Measurements from ENCODE around the gene PPFIBP1.
"Not testable (repeated sequence)": the region's sequence is repeated elsewhere in the genome, so short reads cannot be mapped to it uniquely, and the experiment has no call there.

Gene PPFIBP1

DNA sequence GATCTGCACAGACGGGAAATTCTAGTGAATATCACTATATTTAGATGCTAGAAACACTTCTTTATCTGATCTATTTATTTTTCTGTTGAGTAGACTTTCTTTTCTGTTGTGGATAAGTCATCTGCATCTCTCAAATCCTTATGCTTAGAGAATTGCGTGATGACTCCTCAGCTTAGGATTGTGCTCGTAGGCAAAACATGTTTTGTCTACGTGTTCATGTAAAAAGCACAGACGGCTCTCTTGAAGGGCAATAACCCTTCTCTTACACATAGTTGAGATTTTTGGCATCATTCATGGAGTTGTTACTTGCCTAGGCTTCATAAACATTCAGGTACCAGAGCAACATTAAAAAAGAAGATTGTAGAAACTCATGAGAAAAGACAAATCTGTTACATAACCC is 18.6 kb downstream of the PPFIBP1 start:
- no peak for DNase-seq (ENCODE audit: low spot score)

DNA sequence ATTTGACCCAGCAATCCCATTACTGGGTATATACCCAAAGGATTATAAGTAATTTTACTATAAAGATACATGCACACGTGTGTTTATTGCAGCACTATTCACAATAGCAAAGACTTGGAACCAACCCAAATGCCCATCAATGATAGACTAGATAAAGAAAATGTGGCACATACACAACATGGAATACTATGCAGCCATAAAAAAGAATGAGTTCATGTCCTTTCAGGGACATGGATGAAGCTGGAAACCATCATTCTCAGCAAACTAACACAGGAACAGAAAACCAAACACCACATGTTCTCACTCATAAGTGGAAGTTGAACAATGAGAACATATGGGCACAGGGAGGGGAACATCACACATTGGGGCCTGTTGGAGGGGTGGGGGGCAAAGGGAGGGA is 20.9 kb downstream of the PPFIBP1 start:
- DNase-seq (ENCODE audit: low spot score) = not testable (repeated sequence)

DNA sequence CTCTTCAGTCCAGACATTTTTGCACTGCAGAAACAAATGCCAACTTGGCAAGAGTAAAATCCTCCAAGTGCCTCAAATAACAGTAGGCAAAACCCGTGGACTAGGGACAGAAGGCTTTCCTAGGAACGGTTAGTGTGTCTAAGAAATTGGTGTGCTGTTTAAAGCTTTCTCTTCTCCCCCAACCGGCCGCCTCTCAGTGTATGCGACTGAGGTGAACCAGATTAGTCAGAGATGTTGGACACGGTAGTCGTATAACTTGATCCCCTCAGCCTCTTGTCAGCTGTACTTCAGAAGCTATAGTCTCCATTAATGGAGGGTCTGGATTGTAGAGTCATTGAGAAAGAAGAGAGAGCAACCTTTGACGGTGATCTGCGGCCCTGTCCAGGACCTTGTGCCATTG is 21.7 kb downstream of the PPFIBP1 start:
- DNase-seq (ENCODE audit: low spot score) = no peak

DNA sequence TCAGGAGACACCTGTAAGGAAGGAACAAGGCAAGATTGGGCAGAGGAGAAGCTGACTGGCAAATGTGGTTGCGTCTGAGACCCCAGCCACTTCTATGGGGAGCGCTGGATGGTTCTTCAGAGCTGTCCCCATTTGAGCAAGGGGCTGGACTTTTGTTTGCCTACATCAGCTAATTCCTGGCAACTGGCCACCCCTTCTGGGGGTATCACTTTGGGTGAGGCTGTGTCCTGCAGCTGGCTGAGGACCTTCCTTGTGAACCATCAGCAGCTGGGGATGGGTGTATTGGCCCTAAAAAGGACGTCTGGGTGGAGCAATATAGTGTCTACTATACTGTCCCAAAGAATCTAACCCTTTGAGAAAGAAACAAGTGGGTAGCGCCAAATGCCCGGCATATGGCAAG is 23.6 kb downstream of the PPFIBP1 start:
- no peak for DNase-seq (ENCODE audit: low spot score)

DNA sequence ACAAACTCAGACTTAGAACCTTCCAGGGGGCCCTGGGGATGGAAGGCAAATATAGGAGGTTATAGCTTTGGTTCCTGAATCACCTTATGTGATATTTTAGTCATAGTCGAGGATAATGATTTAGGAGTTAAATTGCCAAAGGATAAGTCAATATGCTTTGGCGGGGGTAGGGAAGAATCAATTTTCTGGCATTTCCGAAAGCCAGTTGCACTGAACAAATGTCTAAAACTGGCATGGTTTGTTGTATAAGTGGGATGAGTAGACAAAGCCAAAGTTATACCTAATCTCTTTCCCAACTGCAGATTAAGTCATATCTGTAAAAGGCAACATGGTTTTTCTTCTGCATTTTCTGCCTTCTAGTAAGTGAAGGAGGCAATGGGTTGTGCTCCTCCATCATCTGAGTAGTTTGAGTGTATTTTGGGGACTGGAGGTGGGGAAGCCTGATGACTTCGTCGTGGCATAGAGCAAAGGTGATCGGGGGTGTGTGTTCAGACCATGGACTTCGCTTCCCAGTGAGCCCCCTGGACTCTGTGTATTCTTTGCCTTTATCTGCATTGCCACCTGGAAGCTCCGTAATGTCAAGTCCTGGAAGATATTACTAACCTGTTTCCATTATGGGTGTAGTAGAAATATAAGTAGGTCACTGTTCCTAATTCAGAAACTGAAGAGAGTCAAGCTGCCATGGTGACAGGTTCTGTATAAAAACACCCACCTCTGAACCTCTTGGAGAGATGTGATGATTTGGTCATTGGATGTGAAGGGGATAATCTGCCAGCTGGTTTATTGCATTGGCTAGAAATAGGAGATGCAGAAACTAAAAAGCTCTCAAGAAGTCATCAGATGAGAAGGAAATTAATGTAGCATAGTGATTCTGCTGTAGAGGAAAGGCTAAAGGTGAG is 24.5 kb downstream of the PPFIBP1 start:
- no peak for DNase-seq (ENCODE audit: low spot score)

DNA sequence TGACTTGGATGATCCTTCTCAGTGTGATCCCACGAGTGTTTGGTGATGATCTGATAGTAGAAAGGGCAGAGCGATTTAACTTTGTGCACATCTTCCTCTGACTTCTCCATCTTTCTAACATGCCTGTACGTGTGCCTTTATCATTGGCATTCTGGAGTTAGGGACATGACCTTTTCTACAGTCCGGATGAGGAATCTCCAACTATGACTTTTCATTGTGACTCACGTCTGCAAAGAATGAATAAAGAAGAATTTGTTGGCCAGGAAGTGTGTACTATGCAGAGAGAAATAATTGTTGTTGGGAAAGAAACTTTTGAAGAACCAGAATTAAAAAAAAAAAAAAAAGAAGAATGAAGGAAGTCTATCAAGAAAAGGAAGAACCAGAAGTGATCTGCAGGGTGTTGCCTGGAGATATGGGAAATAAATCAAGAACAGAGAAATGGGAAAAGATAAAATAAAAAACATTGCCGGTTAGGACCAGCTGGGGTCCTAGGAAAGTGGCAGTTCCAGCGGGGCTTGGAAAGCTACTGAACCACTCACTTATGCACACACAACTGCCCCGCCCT is 25.3 kb downstream of the PPFIBP1 start:
- peak; percentile 84 for DNase-seq (ENCODE audit: low spot score)

DNA sequence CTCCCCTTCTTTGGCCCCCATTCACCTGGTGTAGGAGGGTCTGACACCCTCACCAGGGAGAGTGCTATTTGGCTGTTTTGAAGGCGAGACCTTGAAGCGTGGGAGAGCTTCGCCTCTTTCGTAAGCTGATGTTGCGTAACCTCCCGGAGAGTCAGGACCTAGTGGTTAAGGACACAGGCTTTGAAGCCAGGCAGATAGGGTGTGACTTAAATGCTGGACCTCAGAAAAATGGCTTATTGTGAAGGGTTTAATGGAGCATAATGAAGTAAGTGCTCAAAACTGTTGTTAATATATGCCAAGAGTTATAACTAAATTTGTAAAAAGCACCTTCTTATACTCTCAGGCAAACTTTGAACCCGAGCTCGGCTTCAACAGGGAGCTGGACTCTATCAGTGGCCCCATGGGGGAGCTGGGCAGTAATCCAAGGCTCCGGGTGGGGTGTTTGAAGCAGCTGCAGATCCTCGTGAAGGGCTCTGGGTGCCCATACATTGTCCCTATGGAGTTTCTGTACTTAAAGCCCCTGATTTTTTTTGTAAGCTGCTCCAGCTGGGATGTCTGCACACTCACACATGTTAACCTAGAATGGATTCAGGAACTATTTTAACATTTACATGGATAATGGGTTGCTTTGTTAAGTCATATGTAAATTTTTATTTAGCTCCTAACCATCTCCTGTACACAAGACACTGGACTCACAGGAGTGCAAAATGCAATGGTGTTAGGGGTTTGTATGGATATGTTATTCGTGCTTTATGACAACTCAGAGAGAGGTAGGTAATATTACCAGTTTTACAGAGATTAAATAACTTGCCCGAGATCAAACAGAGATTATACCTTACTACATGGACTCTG is 26.0 kb downstream of the PPFIBP1 start:
- peak; percentile 60 for DNase-seq (ENCODE audit: low spot score)

DNA sequence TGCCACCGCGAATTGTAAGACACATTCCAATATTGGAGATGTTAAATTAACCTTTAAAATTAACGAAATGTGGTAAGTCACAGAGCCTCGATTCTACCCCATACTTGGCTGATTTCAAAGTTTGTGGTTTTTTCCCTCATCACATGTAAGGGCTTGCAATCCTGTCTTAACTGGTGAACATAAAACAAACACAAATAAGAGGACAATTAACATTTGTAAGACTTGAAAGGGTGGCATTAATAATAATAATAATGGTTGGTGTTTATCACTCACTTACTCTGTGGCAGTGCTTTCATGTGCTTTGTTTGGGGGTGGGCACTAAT is 26.6 kb downstream of the PPFIBP1 start:
- no peak for DNase-seq (ENCODE audit: low spot score)

DNA sequence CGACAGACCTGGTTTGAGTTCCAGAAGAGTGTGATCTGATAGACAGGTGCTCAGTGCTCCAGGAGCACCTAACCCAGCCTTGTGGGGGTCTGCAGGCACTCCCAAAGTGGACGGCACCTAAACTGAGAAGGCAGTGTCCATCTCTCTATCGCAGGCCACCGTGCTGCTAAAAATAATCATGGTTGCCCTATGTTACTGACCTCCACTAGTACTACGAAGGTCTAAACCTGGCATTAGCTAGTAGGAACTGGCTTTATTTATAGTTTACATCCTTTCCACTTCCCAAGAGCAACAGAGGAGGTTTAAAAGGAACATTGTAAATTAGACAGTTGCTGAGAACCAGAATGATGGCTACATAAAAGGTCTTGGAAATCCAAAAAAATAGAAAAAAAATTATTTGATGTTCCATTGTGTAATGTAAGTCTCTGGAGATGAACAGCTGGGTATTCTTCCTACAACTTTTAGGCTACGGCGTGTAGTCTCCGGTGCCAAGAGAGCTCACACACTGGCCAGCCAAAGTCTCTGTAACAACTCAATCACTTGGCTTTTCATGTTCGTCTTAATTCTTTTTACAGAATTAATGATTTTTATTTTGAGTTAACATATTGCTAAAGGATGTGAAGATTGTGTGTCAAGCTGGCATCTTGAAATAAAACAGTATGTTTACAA is 27.3 kb downstream of the PPFIBP1 start:
- DNase-seq (ENCODE audit: low spot score) = no peak

DNA sequence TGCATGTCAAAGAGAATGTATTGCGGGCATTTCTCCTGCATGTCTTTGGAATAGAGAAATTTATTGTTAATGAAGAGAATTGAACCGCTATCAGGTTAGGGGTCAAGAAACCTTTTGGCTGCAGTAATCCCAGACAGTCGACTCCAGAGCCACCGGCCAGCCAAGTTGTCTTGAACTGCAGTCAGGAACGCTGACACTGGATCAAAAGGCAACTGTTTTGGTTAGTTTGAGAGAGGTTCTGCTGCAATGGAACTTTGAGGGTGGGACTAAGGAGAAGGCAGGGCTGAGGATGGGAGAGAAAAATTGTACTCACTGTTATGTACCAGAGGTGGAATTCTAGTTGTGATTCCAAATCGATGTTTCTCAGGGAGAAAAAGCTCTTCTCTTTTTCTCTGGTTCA is 28.2 kb downstream of the PPFIBP1 start:
- no peak for DNase-seq (ENCODE audit: low spot score)

DNA sequence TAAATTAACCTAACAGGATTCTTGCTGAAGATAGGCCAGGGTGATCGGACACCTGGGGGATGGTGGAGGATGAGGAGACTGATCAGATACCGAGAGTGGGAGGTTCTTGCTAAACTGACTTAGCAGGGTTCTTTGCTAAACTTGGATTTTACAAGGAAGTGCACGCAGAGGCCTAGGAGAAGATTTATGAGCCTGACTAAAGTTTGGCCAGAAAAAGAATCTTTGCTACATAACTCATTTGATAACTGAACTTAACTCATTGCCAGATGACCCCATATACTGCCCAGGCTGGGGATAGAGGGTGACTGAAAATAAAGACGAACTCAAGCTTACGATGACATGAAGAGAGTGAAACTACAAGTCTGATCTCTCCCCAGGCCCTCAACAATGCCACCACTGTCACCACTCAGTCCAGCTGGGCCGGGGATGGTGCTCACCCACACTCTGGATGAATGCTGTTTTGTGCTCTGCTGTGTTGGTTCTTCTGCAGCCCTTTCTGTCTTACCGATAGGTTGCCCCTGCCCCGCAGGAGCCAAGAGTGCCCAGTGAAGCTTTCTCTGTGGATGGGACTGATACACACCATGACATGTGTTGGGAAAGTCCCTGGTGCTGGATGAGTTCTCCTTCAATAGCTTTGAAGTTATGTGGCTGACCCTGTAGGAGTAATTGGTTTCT is 29.0 kb downstream of the PPFIBP1 start:
- DNase-seq (ENCODE audit: low spot score) = no peak

DNA sequence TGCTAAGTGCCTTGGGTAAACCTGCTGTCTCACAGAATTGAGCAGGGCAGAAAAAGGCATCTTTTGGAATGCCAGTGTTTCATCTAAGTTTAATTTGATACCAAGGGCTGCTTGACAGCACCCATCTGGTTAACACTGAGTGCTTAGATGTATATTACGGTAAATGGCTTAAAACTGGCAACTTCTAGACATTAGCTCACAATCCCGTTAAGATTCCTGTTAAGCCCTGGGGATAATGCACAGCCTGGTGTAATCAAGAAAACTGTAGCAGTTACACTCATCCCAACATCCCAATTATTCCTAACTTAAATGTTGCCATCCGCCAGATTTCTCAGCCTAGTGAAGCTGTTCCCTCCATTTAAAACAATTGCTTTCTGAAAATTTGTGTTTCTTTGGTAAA is 29.9 kb downstream of the PPFIBP1 start:
- no peak for DNase-seq (ENCODE audit: low spot score)

DNA sequence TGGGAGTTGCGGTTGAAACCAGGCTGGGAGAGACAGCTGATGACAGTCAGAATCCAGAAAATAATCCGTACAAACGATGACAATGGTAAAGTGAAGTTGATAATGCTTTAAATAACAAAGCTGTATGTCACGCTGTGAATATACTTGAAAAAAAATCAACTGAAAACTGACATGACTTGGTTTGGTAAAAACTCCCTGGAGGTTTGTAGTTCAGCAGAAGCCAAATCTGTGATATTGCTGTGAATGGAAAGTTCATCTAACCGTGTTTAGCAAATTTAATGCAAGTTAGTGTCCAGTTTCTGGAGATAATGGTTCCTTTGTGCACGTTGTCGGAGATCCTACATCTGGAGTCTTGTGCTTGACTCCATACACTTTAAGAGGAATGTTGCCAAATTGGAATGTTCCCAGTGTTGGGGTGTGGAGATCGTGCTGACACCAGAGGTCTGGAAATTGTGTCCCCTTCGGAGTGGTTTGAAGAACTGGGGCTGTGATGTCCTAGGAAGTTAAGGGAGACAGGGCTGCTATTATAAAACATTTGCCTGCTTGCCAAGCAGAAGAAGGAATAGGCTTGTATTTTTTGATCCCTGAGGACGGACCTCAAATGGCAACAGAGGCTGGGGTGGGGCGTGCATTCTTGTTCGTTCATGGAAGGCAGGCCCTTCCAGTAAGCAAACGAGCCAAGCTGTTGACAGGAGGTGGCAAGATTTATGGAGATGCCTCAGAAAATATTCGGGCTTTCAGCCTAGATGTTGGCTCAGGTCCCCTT is 30.6 kb downstream of the PPFIBP1 start:
- DNase-seq (ENCODE audit: low spot score) = no peak

DNA sequence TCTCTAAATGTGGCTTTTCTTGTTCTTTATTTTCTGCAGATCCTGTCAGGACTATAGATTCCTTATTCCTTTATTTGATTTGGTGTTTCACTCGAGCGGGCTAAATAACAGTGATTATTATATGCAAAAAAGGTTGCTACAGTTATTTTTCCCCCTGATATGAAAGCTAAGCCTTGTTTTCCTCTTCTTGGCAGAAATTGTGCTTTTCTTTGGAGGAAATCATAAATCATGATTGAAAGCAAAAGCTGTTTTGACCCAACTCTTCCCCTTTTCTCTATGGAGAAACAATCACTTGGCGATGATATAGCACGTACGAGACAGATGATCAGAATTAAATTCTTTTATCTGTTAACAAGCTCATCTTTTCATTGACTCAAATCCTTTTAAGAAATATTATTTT is 31.4 kb downstream of the PPFIBP1 start:
- no peak for DNase-seq (ENCODE audit: low spot score)

DNA sequence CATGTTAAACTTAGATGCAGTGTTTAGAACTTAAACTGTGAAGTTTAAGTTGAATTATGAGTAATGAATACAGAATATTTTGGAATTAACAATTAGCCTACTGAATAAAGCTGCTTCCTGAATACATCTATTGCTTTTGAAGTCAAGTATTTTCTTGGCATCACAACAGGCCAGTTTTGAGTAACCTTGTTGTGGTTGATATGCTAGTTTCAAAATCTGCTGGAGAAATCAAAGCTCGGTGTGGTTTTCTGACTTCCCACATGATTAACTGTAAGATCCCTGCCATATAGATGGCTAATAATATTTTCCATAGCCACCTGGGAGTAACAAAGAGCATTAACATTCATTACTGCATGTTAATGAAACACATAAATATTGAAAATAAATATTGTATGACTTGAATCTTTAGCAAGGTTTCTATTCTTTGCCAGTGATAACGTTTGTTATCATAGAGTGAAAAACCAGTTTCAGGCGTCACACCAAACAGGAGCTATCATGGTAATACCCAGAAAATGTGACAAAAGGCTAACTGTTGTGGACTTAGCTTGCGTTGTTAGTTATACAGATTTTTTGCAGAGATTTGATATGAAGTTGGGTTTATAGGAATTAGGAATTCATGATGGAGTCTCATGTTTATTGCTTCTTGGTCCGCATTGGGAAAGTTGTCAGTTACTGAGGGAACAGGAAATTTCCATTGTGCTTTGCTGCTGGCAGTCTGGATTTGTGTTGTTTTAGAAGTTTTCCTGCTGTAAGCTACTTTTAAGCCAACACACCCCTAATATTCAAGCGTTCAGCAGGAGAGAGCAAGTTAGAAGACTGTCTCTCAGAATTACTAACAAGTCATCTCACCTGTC is 32.1 kb downstream of the PPFIBP1 start:
- peak; percentile 44 for DNase-seq (ENCODE audit: low spot score)

DNA sequence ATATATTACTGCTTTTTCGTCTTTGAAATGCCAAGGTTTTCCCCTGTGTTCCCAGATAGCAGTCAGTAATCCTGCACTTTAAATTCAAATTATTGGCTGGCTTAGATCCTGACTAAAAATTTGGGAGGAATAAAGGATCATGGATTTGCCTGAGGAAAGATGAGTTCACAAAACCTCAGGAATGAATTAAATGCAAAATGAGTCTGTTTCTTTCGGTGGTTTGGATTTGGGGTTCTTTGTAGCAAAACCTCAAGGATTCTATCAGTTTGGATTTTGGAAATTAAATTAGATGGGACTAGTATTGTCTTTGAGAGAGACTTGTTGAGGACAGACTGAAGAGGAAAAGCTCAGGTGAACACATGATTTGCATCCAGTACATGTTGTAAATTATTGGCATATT is 36.1 kb downstream of the PPFIBP1 start:
- DNase-seq (ENCODE audit: low spot score) = no peak

DNA sequence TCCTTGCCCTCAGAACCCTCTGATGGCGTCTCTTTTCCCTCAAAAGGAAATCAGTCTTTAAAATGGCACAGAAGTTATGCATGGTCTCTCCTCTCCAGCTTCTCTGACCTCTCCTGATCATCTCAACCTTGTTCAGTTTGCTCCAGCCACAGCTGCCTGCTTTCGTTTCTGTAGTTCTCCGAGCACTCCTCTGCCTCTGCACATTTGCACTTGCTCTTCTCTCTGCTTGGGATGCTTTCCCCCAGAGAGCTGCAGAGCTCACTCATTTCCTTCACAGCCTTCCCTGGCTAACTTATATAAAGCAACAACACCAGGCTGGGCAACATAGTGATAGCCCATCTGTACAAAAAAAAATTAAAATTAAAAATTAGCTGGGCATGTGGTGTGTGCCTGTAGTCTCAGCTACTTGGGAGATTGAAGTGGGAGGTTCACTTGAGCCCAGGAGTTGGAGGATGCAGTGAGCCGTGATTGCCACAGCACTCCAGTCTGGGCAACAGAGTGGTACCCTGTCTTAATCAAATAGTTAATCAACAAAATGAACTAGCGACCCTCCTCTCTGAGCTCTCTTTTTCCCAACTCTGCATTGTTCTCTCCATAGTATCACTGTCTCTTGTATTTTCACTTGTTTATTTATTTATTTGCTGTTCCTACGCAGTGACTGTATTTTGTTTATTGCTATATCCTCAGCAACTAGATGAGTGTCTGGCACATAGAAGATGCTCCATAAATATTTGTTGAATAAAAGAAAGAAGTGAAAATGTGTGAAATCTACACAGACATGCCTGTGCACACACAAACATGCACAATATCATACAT is 37.7 kb downstream of the PPFIBP1 start:
- no peak for DNase-seq (ENCODE audit: low spot score)

DNA sequence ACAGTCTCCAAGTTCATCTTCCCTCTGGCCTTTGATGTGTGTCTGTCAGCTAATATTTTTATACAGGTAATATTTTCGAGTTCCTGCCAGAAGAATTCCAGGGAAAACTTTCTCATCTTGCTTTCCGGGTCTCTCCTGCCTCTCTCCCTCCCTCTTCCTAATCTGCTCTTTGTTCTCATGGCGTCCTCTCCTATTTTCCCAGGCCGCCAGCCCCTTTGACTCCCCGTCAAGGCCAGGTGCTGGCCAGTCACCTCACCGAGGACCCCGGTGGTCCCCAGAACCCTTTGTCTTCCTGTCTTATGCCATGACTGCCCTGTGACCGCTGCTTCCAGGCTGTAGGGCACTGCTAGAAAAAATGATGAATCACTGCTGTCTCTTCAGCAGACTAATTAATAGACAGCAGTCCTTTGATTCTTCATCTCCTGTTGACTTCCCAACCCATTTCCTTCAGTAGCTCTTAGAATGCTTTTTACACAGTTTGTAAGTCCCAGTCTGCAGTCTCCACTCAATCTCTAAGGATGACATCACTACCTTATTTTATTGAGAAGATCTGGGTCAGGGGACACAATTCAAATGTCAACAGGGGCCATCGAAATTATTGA is 40.7 kb downstream of the PPFIBP1 start:
- peak; percentile 86 for DNase-seq (ENCODE audit: low spot score)

DNA sequence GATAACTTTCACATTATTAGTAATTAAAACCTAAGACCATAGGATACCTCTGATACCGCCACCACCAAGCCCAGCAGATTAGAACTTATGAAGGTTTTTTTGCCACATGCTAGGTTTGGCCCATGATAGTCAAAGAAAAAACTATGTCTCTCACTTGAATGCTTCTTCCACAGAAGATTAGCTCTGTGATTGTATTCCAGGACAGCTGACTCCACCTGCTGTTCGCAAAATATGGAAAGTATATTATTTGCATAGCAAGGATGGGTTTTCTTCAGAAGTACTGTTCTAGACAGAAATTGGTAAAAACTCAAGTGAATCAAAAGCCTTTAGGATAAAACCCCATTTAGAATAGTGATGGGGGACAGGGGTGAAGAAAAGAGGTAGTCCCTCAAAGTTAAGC is 42.2 kb downstream of the PPFIBP1 start:
- no peak for DNase-seq (ENCODE audit: low spot score)
